GM18861 (cell line): ENCODE results near the gene KLK6.
"Not testable (repeated sequence)": the region's sequence is repeated elsewhere in the genome, so short reads cannot be mapped to it uniquely, and the experiment has no call there.

Experiments used
- ATAC-seq: cut with Tn5 transposase; IDR thresholded peaks from one replicate; pipeline ENCODE4 v1.9.1; 2021; ENCODE audit not compliant: unreplicated experiment

Gene KLK6

GRCh38 chr19:50994129-50994528 is 24.7 kb upstream of the KLK6 start:
- ATAC-seq = no peak

GRCh38 chr19:50992666-50993035 is 23.3 kb upstream of the KLK6 start:
- ATAC-seq = no peak

- ATAC-seq = not testable (repeated sequence)
Observed at GRCh38 chr19:50984416-50984815, 15.0 kb upstream of the KLK6 start.

GRCh38 chr19:50983625-50984292 is 14.4 kb upstream of the KLK6 start, which contains the start of gene KLK7:
Gene KLK7, minus strand, starts transcription at chr19:50983917. Its CDS starts 1,518 bp downstream, at chr19:50982399.
- no peak for ATAC-seq

GRCh38 chr19:50982186-50982585 is 12.8 kb upstream of the KLK6 start:
- no peak for ATAC-seq

GRCh38 chr19:50981587-50982146 is 12.3 kb upstream of the KLK6 start:
- ATAC-seq = no peak

GRCh38 chr19:50980208-50980607 is 10.8 kb upstream of the KLK6 start:
- no peak for ATAC-seq

- ATAC-seq = no peak
Observed at GRCh38 chr19:50979758-50980157, 10.4 kb upstream of the KLK6 start.

GRCh38 chr19:50978772-50979390 is 9.5 kb upstream of the KLK6 start:
- no peak for ATAC-seq

GRCh38 chr19:50977626-50978025 is 8.2 kb upstream of the KLK6 start:
- no peak for ATAC-seq

- no peak for ATAC-seq
Observed at GRCh38 chr19:50975766-50976165, 6.4 kb upstream of the KLK6 start.

GRCh38 chr19:50974702-50975556 is 5.5 kb upstream of the KLK6 start:
- no peak for ATAC-seq

- no peak for ATAC-seq
Observed at GRCh38 chr19:50972795-50973376, 3.5 kb upstream of the KLK6 start.

- ATAC-seq = not testable (repeated sequence)
Observed at GRCh38 chr19:50969810-50970209, 419 bp upstream of the KLK6 start.

GRCh38 chr19:50968716-50969412 is 527 bp downstream of the KLK6 start:
- no peak for ATAC-seq

- no peak for ATAC-seq
Observed at GRCh38 chr19:50967929-50968715, 1.3 kb downstream of the KLK6 start.

- no peak for ATAC-seq
Observed at GRCh38 chr19:50964266-50964665, 5.1 kb downstream of the KLK6 start.

GRCh38 chr19:50963381-50963780 is 6.0 kb downstream of the KLK6 start:
- ATAC-seq = no peak

GRCh38 chr19:50962245-50962644 is 7.1 kb downstream of the KLK6 start:
- ATAC-seq = no peak
